ENCODE results near the gene AIPL1. TPM values are rescaled to one million over a fixed set of nuclear protein-coding genes. Genes with fewer than 3 reads are reported as not detected.

The AIPL1 gene
- total RNA-seq, 1 donor from 2014 or later: not detected

DNA sequence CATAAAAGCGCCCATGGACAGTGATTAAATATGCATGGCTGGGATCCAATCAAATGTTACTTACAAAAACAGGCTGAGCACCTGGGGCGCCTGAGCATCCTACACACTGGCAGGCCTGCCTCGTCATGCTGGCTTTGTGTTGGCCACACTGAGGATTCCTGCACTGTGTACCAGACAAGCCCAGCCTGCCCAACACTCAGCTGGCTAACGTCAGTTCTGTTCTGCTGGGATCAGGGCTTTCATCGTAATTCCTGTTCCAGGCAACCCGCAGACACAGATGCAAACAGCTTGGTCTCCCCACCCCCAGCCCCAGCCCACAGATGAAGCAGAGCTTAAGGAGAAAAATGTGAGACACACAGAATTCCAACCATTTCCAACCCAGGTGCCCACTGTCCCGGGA, 40.0 kb upstream of the AIPL1 start:
- H3K27me3 ChIP-seq (ENCODE audit: low read depth): peaks cover 17% of the 10 kb centered on the region
- H3K4me1 ChIP-seq: no peaks in the 10 kb centered on the region
- H3K36me3 ChIP-seq: no peaks in the 10 kb centered on the region
- no peak overlapping the region for H3K27ac ChIP-seq (replicated peaks)
- no peaks in the 10 kb centered on the region for H3K9me3 ChIP-seq (replicated peaks)
- DNase-seq: no peak
- intact Hi-C loops (cut with micrococcal nuclease): no loop called here
- no peak overlapping the region for H3K4me3 ChIP-seq
- TF ChIP-seq, protein P1, sequence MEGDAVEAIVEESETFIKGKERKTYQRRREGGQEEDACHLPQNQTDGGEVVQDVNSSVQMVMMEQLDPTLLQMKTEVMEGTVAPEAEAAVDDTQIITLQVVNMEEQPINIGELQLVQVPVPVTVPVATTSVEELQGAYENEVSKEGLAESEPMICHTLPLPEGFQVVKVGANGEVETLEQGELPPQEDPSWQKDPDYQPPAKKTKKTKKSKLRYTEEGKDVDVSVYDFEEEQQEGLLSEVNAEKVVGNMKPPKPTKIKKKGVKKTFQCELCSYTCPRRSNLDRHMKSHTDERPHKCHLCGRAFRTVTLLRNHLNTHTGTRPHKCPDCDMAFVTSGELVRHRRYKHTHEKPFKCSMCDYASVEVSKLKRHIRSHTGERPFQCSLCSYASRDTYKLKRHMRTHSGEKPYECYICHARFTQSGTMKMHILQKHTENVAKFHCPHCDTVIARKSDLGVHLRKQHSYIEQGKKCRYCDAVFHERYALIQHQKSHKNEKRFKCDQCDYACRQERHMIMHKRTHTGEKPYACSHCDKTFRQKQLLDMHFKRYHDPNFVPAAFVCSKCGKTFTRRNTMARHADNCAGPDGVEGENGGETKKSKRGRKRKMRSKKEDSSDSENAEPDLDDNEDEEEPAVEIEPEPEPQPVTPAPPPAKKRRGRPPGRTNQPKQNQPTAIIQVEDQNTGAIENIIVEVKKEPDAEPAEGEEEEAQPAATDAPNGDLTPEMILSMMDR (IDR thresholded peaks at IDR 0.05; ENCODE audit: borderline replicate concordance): no peak

DNA sequence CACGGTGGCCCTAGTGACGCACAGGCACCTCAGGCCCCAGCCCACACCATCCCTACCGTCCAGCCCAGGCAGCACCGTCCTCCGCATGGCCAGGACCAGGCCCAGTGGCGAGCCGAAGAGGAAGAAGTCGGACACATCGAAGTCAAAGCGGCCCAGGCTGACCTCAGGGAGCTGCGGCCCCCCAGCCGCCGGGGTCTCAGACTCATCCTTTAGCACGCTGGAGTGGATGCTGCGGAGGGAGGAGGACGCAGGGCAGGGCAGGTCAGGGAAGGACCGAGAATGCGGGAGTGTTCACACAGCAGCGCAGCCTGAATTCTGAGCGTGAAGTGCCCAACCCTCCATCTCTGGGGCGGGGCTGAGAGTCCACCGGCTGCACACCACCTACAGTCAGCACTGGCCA, 39.5 kb upstream of the AIPL1 start:
- Histone ChIP-seq H3K4me3 (no peak overlapping the region), H3K27ac (replicated peaks) (no peak overlapping the region), H3K27me3 (ENCODE audit: low read depth) (peaks cover 12% of the 10 kb centered on the region), H3K4me1 (no peaks in the 10 kb centered on the region), H3K9me3 (replicated peaks) (no peaks in the 10 kb centered on the region), H3K36me3 (no peaks in the 10 kb centered on the region)
- DNase-seq: no peak
- intact Hi-C loops (cut with micrococcal nuclease): no loop called here
- TF ChIP-seq, protein P1 (IDR thresholded peaks at IDR 0.05; ENCODE audit: borderline replicate concordance): no peak

DNA sequence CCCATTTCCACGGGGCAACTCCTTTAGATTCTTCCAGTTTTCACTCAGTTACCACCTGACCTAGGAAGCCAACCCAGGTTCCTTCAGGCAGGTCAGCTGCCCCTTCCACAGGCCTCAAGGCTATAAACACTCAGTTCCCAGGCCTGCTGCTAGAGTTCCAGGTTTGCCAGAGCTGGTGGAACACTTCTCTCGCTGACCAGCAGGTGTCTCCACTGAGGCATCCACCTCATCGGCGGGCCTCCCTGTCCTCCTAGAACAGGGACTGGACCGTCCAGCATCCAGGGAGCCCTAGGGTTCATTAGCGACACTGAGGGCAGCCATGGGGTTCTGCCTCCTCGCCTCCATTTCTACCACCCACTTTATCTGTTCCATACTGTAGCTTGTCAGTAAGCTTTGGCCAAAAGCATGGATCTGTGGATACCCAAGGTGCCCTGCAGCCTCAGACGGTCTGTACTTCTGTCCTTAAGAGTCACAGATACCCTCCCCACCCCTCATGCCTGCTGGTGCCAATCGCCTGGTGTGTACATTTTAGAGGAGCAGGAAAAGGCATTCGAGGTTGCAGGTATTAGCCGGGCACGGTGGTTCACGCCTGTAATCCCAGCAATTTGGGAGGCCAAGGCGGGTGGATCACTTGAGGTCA, 38.3 kb upstream of the AIPL1 start:
- Histone ChIP-seq H3K27ac (replicated peaks) (no peak overlapping the region), H3K36me3 (no peaks in the 10 kb centered on the region)

DNA sequence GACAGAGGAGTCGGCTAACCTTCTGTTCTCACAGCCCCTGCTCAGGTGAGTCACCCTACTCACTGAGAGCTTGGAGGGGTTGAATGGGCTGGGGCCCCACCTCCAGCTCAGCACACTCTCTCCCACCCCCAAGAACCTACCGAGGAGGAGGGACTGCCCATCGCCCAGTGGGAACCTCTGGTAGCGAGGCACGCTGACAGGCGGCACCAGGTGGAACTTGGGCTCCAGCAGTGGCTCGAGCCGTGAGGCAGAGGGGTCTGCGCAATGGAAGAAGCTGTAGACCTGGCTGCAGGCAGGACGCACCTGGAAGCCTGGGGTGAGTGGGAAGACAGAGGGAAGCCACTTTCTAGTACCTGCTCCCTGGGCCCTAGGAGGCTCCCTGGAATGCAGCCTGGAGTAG, 37.6 kb upstream of the AIPL1 start:
- peaks cover 5% of the 10 kb centered on the region for H3K9me3 ChIP-seq (replicated peaks)
- no peak for DNase-seq
- H3K27me3 ChIP-seq (ENCODE audit: low read depth): no peaks in the 10 kb centered on the region
- intact Hi-C loops (cut with micrococcal nuclease): no loop called here
- no peaks in the 10 kb centered on the region for H3K4me1 ChIP-seq
- TF ChIP-seq, protein P1 (IDR thresholded peaks at IDR 0.05; ENCODE audit: borderline replicate concordance): no peak
- H3K4me3 ChIP-seq: no peak overlapping the region
- H3K36me3 ChIP-seq: no peaks in the 10 kb centered on the region
- no peak overlapping the region for H3K27ac ChIP-seq (replicated peaks)

More for the DNA sequence above, 38.3 kb upstream of the AIPL1 start:
- intact Hi-C loops (cut with micrococcal nuclease): no loop called here
- TF ChIP-seq, protein P1 (IDR thresholded peaks at IDR 0.05; ENCODE audit: borderline replicate concordance): peak; percentile 95
- no peaks in the 10 kb centered on the region for H3K9me3 ChIP-seq (replicated peaks)
- no peak overlapping the region for H3K4me3 ChIP-seq
- DNase-seq: peak; percentile 68
- H3K4me1 ChIP-seq: no peaks in the 10 kb centered on the region
- H3K27me3 ChIP-seq (ENCODE audit: low read depth): peaks cover 4% of the 10 kb centered on the region

DNA sequence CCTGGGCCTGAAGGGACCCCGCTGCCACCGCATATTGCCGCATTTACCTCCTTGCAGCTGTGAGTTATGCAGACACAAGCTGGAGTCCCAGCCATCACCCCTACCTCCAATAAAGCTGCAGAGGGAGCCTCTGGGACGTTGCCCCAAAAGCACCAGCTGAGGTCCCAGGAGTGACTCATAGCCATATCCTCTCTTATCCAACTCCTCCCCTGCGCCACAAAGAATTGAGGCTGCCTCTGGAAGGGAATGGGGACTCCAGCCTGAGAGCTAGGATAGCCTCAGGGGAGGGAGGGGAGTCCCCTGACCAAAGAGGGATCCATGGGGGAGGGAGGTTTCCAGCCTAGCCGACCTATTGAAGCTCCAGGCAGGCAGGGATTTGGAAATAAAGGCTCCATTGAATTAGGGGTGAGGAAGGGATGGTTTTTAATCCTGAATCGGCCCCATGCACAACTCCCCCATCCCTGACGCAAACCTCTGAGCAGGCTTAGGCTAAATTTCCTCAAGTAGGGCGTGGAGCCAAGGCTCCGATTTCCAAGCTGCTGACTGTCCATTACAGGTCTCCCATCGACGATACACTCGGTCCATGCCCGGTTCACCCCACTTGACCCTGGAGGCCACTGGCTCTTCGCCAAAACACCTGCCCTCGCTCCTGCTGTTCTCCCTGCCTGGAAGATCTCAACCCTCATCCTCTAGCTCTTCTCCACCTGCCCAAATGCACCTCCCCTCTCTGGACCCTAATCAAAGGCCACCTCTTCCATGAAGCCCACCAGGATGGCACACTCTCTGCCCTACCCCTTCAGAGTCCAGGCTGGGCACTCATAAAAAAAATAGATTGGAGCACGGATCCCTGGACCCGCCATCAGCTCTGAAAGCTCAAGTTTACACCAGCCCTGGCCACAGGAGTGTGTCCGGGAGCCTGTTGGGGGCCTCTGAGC, 36.9 kb upstream of the AIPL1 start:
- Histone ChIP-seq H3K27me3 (ENCODE audit: low read depth) (no peaks in the 10 kb centered on the region), H3K36me3 (no peaks in the 10 kb centered on the region), H3K9me3 (replicated peaks) (peaks cover 13% of the 10 kb centered on the region), H3K27ac (replicated peaks) (no peak overlapping the region), H3K4me3 (no peak overlapping the region), H3K4me1 (no peaks in the 10 kb centered on the region)
- no peak for DNase-seq
- TF ChIP-seq, protein P1 (IDR thresholded peaks at IDR 0.05; ENCODE audit: borderline replicate concordance): no peak
- intact Hi-C loops (cut with micrococcal nuclease): no loop called here
